Hematopoietic multipotent progenitor cell (in vitro differentiated cells): ENCODE results near the gene CD84. TPM values are rescaled to one million over a fixed set of nuclear protein-coding genes. Genes with fewer than 3 reads are reported as not detected.
"Not testable (repeated sequence)": the region's sequence is repeated elsewhere in the genome, so short reads cannot be mapped to it uniquely, and the experiment has no call there.

ENCODE experiments used
- DNase-seq, 3 donors: peaks; one replicate each; pipeline ENCODE4 v3.0.0-alpha.2; 2011 to 2015; ENCODE audit warnings: low read depth in 2 of 3, low spot score in 2 of 3
- total RNA-seq: library from RNA; depleted of rRNA; stranded (reverse); fragments of >200 nt; gene quantifications from one replicate; pipeline ENCODE4 v1.2.3, GENCODE V29; 2012

The CD84 gene
- total RNA-seq, 1 donor: 24.2 TPM

DNA sequence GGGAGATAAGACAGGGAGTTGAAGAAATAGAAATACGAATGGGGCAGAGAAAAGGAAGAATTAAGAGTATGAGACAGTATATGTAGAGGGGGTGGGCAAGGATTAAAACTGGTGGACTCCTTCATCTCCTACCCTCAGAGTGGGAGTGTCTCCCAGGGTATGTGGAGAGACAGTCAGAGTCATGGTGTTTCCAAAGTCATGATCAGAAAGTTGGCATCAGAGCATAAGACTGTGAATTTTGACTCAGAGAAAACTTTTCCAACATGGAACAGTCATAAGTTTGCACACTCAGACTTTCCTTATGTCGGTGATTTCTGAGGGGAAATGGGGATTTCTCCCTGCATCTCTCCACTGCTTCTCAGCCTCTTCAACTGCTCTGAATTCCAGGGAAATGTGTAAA, 2.4 kb downstream of the CD84 start:
- no peak for DNase-seq

GRCh38 chr1:160576390-160576789, 2.9 kb downstream of the CD84 start:
- no peak for DNase-seq

DNA sequence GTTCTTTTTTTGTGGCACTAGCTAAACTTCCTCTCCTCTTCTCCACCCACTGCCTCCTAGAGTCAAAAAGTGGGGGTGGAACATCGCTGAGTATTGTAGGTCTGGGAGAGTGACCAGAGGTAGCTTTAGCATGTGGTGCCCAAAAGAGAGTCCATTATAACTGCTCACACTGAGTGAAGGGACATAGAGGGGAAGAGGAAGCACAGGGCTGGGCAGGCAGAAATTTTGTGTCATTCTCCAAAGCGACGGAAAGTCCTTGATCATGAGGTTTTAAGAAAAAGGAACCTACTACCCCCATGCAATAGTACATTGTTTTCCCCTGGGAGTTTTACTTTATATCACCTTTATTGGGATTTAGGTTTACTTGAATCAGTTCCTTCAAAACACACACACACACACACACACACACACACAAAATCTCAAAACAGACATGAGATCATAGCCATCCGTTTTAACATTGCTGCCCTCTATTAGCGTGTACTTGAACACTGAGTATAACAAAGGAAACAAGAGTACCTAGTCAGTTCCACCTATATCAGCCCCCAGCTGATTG, 4.1 kb downstream of the CD84 start:
- DNase-seq: peak in 2 of 3 donors; percentile 29 to 53

GRCh38 chr1:160570840-160571239, 8.5 kb downstream of the CD84 start:
- DNase-seq: no peak

DNA sequence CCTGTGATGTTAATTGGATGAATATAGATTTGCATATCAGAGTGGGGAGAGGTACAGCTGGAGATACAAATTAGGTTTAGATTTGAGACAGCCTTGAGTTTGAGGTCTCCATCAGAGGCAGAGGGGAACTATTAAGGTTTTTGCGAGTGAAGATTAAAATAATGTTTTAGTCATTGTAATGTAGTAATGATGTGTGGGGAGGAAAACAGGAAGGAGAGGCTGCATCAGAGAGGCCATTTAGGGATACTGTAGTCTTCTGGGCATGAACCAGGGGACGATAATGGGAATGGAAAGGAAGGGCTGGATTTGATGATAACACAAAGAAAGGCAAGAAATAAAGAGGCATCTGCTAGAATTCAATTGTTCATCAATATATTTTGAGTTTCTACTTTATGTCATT, 9.5 kb downstream of the CD84 start:
- no peak for DNase-seq

- peak in 2 of 3 donors; percentile 85 to 94 for DNase-seq
Observed at GRCh38 chr1:160567858-160568682, 11.2 kb downstream of the CD84 start.

GRCh38 chr1:160567341-160567740, 12.0 kb downstream of the CD84 start:
- no peak for DNase-seq

- no peak for DNase-seq
Observed at GRCh38 chr1:160565564-160565963, 13.7 kb downstream of the CD84 start.

GRCh38 chr1:160563230-160563629, 16.1 kb downstream of the CD84 start:
- DNase-seq: not testable (repeated sequence)

DNA sequence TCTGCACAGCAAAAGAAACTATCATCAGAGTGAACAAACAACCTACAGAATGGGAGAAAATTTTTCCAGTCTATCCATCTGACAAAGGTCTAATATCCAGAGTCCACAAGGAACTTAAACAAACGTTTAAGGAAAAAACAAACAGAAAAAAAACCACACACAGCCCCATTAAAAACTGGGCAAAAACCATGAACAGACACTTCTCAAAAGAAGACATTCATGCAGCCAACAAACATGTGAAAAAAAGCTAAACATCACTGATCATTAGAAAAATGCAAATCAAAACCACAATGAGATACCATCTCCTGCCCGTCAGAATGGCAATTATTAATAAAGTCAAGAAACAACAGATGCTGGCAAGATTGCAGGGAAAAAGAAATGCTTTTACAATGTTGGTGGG, 16.6 kb downstream of the CD84 start:
- not testable (repeated sequence) for DNase-seq

GRCh38 chr1:160560806-160561205, 18.5 kb downstream of the CD84 start:
- no peak for DNase-seq

DNA sequence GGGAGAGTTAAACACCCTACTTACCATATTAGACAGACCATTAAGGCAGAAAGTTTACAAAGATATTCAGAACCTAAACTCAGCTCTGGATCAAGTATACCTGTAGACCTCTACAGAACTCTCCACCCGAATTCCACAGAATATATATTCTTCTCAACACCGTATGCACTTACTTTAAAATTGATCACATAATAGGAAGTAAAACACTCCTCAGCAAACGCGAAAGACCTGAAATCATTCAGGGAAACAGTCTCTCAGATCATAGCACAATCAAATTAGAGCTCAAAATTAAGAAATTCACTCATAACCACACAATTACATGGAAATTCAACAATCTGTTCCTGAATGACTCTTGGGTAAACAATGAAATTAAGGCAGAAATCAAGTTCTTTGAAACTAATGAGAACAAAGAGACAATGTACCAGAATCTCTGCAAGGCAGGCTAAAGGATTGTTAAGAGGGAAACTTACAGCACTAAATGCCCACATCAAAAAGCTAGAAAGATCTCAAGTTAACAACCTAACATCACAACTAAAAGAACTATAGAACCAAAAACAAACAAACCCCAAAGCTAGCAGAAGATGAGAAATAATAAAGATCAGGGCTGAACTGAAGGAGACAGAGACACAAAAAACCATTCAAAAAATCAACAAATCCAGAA, 19.1 kb downstream of the CD84 start:
- DNase-seq: no peak

- DNase-seq: not testable (repeated sequence)
Observed at GRCh38 chr1:160559437-160559836, 19.9 kb downstream of the CD84 start.

GRCh38 chr1:160558660-160559380, 20.5 kb downstream of the CD84 start:
- no peak for DNase-seq

- no peak for DNase-seq
Observed at GRCh38 chr1:160553778-160554177, 25.5 kb downstream of the CD84 start.

GRCh38 chr1:160552425-160552824, 26.9 kb downstream of the CD84 start:
- no peak for DNase-seq

DNA sequence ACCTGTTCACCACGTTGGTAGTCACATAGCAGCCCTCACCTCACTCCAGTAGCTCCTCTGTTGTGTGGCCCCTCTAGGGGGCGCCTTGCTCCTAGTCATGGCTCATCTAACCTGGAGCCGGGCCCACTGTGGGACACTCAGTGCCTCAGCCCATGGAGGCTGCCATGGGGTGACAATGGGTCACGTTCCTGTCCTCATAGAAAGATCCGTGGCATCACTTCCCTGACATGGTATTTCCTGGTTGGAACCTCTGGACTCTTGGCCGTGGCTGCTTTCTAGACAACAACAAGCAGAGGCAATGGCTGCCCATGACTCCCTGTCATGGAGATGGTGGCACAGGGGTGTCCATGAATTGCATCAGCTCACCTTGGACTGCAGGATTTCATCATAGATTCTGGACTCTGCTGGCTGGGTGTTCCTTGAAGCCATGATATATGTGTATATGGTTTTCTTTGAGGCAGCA, 28.7 kb downstream of the CD84 start:
- peak in 2 of 3 donors; percentile 38 to 56 for DNase-seq

DNA sequence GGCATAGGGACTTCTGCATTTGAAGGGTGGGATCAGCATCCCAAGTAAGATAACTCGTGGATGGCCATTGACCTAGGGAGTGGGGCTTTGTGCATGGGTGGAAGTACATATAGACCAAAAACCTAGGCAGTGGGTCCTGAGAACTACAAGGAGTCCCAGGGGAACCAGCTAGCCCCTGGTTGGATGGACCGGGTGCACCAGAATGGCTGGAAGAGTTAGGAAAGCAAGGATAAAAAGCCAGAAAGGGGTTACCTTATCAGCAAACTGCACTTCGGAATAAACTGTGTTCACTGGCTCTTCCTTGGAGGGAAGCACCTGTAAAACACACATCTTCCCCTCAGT, 29.7 kb downstream of the CD84 start:
- DNase-seq: no peak

GRCh38 chr1:160548960-160549664, 30.2 kb downstream of the CD84 start:
- DNase-seq: no peak

DNA sequence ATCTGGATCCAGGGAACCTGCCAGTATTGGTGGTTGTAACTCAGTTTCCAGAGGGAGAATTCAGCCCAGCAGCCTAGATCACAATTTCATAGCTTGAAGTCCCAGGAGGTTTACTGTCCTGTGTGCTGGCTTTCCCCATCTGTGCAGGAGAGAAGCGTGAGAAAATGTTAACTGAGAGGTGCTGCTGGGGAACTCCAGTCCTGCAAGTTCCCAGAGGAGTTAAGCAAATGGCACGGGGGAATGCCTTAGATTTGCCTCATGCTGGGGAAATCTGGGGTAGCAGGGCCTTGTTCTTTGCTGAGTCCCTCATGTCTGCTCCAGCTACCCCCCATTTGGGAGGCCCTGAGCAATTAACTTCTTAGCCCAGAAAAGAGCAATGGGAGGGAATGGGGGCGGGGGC, 31.1 kb downstream of the CD84 start:
- DNase-seq: no peak

GRCh38 chr1:160547422-160547821, 31.9 kb downstream of the CD84 start:
- no peak for DNase-seq
